NCI-H2227 (cell line): ENCODE data around the gene RTN4R.
"Not testable (repeated sequence)": the region's sequence is repeated elsewhere in the genome, so short reads cannot be mapped to it uniquely, and the experiment has no call there.

Experiments used
- DNase-seq: peaks from one replicate; lab custom pipeline; 2025; ENCODE audit not compliant: unreplicated experiment; lab: John Stamatoyannopoulos, UW

RTN4R gene

GRCh38 chr22:20305894-20306645, 38.0 kb upstream of the RTN4R start:
- DNase-seq, result no peak

- DNase-seq, result not testable (repeated sequence)
Measured at GRCh38 chr22:20305230-20305893, 37.2 kb upstream of the RTN4R start.

DNA sequence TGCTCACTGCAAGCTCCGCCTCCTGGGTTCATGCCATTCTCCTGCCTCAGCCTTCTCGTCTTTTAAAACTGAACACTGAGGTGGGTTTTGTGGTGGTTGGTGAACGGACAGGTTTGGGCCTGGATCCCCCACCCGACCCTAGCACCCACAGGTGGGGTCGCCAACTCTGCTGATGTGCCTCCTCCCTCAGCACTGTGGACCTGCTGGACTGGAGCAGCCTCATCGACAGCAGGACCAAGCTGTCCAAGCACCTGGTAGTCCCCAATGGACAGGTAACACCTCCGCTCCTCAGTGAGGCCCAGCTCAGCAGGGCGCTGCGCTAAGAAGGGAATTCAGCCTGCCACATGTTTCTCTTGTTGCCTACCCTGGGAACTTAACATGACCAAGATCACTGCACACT, 36.5 kb upstream of the RTN4R start:
- no peak for DNase-seq

DNA sequence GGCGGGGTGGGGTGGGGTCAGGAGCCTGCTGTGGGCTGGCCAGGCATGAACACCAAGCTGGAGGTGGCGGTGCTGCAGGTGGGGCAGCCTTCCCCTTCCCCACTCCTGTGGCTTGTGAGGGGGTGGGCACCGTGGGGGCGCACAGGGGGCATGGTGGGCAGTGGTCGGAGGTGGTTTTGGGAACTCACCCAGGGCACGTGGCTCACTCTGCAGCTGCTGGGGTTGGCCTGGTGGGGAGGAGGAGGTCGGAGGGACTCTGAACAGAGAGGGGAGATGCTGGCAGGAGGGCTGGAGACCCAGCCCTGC, 35.1 kb upstream of the RTN4R start:
- DNase-seq, result not testable (repeated sequence)

DNA sequence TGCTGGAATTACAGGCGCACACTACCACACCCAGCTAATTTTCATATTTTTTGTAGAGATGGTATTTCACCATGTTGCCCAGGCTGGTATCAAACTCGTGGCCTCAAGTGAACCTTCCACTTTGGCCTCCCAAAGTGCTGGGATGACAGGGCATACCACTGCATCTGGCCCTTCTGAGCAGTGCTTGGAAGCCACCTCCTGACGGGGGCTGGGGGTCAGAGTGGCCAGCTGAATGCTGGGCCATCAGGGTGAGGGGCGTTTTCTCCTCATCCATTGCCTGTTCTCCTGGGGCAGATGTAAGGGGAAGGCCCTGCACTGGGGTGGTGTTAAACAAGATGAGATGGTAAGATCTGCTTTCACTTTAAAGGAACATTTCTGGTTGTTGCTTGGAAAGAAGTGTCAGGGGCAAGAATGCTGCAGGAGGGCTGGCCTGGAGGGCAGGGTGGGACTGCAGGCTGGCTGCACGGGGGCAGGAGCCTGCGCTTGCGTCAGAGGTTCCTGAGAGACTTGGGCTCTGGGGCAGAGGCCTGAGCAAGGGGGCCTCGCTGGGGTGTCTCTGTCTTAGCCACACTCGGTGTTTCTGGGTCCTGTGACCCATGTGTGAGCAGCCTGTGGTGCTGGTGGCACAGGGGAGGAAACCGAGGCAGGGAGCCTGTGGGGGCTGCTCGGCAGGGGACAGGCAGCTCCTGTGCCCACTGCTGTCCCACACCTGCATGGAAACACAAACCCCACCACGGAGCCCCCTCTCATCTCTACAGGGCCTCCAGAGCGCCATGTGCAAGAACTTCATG, 34.5 kb upstream of the RTN4R start:
- DNase-seq, result no peak

DNA sequence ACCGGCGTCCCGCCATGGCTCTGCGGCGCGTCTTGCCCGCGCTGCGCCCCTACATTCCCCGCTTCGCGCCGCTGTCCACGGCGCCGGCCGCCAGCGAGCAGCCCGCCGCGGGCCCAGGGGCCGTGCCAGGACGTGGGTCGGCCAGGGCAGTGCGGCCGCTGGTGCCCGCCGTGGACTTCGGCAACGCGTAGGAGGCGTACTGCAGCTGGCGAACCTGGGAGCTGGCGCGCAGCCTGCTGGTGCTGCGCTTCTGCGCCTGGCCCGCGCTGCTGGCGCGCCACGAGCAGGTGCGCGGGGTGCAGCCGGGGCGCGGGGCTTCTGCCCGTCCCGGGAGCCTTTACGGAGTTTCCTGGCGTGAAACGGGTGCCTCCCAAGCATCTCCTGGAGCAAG, 31.6 kb upstream of the RTN4R start:
- peak; percentile 81 for DNase-seq

DNA sequence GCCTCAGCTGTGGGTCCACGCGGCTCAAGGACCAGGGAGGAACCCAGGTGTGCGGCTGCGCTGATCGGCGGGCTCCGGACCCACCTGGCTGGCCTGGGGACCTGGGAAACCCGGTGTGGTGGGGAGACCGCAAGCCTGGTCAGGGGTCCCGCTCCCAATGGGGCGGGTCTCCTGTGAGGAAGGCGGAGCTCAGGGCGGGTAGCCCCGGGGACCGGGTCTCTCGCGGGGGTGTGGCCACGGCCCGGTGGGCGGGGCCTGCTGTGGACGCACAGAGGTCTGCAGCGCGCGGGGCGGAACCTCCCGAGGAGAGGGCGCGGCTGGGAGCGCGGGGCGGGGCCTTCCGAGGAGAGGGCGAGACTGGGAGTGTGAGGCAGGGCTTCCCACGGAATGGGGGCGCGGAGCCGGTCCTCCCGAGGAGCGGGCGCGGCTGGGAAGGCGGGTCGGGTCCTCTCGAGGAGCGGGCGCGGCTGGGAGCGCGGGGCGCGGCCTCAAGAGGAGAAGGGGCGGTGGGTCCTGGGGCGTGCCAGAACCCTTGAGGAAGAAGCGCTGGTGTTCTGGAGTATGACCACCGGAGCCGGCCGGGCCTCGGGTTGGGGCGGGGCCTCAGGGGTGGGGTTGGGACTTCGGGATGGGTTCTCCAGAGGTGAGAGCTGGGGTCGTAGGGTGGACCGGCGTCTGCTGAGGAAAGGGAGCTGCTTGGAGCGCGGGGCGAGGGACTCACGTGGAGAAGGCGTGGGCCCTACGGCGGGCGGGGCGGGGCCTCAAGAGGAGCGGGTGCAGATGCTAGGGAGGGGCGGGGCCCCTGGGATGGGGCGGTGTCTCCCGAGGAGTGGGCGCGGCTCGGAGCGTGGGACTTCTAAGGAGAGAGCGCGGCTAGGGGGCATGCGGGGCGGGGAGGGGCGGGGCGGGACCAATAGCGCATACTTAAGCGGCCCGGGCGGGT, 31.0 kb upstream of the RTN4R start:
- peak; percentile 94 for DNase-seq

DNA sequence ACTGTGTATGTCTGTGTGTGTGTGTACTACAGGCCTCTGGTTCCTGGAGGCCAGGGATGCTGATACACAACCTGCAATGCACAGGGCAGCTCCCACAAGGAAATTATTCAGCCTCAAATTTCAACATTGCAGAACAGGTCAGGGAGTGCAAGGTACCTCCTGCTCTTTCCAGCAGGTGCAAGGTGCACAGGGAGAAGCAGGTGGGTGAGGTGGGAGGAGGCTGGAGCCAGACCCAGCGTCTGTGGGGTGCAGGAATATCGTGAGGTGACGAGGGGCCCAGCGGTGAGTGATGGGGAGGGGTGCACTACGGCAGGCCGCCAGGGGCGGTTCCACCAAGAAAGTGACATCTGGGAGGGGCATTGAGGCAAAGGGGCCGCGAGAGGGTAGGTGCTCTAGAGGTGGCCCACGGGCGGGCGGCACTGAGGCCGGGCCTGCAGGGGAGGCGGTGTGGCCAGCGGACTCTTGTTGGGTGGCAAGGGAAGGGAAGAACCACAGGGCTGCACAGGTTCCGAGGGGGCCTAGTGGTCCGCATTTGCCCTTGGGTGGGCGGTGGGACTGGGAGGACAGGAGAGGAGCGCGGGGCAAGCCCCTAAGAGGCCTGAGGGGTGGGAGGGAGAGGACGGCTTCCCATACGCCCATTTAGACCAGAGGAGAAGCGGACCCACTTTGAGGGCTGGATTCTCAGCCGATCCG, 30.1 kb upstream of the RTN4R start:
- DNase-seq, result no peak

- no peak for DNase-seq
Measured at GRCh38 chr22:20297414-20298109, 29.4 kb upstream of the RTN4R start.

DNA sequence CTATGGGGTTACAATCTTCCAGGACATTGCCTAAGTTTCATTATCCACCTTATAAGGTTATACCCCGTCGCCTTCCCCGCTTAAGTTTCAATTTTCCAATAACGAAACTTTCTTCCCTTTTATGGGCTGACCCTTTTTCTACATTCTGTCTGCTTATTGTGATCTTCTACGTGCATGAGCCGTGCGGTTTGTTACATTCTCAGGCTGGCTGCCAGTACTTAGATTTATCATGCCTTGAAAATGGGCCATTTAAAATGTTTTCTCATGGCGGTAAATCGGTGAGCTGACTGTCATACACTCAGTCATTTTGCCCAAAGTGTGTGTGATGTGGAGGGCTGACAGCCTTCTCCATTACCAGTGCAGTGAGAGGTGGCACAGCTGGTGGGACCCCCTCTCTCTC, 28.5 kb upstream of the RTN4R start:
- no peak for DNase-seq

DNA sequence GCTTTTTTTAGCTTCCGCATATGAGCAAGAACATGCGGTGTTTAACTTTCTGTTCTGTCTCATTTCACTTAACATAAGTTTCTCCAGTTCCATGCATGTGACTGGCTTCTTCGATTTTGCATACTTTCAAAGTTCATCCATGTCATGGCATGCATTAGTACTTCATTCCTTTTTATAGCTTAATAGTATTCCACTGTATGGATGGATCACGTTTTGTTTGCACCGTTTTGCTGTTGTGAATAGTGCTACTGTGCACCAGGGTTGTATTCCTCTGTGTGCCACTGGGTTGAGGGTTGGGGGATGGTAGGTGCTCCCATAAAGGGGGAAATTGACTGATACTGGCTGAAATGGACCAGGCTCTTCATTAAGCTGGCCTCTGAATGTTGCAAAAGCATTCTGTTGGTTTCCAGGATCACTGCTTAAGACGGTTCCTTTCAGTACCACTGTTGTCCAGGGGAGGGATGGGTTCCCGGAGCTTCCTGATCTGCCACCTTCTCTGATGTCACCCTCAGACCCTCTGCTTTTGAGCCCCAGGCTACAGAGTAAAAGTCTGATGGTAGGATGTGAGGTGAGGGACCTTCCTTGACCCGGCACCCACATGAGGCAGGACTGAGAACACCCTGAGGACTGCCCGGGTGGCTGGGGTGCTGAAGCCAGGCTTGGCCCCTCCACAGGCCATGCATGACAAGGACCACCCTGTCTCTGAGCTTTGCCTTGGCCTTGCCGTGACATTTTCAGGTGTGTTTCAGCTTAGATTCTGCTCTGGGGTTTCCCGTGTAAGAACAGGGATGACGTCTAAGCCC, 27.3 kb upstream of the RTN4R start:
- no peak for DNase-seq

DNA sequence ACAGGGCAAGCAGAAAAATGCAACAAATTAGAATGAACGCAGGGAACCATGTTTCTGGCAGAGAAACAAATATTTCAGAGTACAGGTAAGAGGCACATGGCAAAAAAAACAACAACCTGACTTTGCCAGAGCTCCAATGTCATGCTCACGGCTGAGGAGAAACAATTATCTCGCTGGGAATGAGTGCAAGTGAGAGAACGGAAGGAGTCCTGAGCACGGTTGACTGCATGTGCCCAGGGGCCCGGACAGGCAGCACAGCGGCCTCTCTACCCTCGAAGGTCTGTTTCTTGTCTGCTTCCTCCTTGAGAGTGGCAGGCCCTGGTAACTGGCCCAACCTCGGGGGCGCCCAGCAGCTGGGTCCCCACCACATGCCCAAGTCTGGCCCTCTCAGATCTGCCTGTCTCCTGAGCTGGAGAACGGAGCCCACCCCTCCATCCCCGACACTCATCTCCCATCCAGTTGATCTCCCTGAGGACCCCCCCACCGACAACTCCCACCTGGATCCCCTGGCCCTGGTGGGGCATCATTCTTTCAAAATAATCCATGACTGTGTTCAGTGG, 24.6 kb upstream of the RTN4R start:
- DNase-seq, result no peak

DNA sequence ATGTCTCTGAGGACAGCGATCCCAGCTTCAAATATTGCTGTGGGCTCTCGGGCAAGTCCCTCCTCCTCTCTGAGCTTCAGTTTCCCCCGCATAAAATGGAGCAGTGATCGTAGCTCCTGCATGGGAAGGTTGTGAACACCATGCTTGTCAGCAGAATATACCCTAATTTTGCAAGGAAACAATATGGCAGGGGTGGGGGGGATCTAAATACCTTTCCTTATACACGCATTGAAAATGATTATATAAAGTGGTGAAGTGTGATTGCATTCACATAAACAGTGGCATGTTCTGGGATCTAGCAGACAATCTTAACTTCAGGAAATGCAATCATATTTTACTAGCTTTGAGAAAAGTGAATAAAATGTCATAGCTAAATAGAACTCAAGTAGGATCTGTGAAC, 24.0 kb upstream of the RTN4R start:
- no peak for DNase-seq

DNA sequence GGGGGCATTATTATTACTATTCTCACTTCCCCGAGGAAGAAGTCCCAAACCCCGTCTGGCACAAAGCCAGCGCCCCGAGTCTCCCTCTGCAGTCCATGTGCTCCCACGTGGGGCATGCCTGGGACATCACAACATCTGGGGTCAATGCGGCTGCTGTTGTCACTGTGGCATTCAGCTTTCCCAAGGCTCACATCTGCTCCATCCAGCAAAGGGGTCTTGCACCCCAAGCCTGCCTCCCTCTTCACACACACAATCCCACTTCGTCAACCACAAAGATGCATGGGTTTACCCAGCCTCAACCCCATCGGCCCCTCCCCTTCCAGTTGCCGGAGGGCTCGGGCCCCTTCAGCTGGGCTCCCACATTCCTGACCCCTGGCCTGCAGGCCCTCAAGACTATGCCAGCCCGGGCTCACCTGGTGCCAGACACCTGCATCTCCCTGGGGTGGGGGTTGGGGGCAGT, 23.5 kb upstream of the RTN4R start:
- no peak for DNase-seq

- no peak for DNase-seq
Measured at GRCh38 chr22:20291249-20291586, 23.1 kb upstream of the RTN4R start.

DNA sequence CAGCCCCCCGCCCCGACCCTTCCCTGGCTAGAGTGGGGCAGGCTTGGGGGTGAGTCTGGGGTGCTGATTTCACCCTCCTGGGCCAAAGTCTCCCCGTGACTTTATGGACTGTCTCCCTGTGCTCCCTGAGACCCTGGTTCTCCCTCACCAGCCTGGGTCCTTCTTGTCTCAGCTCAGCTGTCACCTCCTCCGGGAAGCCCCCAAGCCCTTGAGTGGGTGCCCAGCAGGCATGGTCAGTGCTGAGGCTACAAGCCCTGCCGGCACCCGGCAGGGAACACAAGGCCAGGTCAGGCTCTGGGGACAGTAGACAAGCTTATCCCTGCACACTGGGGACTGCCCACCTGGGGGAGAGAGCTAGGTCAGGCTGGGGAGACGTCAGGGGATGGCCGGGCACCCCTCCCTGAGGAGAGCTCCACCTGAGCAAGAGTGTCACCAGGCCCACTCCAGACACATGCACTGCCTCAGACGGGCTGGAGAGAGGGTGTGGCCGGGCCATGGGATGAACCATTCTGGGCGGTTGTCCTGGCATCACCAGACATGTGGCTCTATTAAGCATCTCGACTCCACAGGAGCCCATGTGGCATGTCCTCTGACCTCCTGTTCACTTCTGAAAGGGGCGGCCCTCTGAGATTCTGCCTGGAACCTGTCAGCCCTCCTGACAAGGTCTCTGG, 22.6 kb upstream of the RTN4R start:
- DNase-seq, result no peak

DNA sequence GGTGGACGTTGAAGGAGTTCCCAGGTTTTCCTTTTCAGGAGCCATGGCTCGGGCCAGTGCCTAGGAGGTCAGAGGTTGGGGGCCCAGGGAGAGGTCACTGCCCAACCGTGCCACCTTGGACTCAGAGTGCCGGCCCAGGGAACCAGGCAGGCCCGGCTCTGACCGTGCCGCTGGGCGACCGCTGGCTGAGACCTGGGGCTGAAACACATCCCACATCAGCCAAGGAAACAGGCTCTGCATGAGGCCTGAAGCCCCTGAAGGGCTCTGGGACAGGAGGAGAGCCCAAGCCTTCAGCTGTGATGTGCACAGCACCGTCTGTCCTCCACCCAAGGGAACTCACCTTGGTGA, 21.9 kb upstream of the RTN4R start:
- DNase-seq, result no peak
